TTC549 (cell line): ENCODE data around the gene EXD2.
"Not testable (repeated sequence)": the region's sequence is repeated elsewhere in the genome, so short reads cannot be mapped to it uniquely, and the experiment has no call there.

Experiments
- FAIRE-seq: peaks from 2 replicates; lab custom pipeline; 2012; peaks lifted over from hg19 to GRCh38; lab: Jason Lieb, UNC

The EXD2 gene

GRCh38 chr14:69284170-69284569, 92.9 kb downstream of the EXD2 start:
- no peak for FAIRE-seq

DNA sequence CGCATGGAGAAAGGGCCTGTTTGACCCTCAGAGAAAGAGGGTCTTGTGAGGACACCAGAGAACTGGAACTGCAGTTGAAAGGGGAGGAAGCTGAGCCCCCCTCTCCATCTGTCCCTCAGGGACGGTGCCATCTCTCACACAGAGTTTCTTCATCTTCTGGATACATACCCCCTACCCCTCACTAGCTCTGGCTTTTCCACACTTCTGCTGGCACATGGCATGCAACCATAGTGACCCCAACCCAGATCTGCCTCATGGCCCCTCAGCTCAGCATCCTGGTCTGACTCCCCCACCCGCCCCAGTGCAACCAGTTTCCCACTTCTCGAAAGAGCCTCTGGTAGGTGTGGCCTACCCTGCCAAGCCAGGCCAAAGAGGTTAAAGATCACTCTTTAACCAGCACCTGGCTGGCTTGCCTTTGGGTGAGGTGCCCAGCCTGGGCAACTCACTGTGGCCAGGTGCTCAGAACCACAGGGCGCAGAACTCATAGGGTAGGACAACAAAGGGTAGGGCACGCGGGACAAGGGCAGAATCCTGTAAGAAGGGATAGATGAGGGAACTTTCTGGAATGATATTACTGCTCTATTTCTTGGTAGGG, 94.5 kb downstream of the EXD2 start:
- FAIRE-seq: no peak

GRCh38 chr14:69287098-69288010, 96.1 kb downstream of the EXD2 start:
- no peak for FAIRE-seq

DNA sequence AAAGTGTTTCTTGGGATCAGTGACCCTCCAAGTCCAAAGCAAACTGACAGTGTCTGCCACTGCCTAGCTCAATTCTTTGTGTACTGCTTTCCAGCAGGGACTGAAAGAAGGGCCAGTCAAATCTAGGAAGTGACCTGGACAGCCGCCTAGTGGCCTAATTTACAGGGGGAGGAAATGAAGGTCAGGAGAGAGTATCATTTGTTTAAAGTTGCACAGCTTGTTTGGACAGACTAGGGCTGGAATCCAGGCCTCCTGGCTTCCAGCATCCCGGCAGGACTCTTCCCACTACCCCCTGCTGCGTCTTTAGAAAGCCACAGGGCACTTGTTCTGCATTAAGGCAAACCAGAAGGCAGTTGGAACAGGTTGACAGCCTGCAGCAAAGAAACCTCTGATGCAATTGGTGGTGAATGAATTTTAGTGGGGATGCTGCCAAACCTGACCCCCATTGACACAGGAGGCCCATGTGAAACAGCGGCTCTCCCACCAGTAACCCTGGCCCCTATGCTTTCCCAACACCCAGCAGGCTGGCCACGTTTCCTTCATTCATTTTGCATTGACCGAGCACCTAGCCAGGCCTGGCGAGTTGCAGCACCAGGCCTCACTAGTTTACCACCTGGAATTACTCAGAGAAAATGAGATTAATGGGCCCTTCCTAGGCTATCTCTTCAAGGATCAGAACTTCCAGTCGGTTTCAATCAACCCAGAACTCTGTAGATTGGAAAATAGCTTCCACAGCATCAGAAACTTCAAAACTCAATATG, 96.9 kb downstream of the EXD2 start:
- FAIRE-seq: no peak

GRCh38 chr14:69288956-69289705, 97.8 kb downstream of the EXD2 start:
- no peak for FAIRE-seq

DNA sequence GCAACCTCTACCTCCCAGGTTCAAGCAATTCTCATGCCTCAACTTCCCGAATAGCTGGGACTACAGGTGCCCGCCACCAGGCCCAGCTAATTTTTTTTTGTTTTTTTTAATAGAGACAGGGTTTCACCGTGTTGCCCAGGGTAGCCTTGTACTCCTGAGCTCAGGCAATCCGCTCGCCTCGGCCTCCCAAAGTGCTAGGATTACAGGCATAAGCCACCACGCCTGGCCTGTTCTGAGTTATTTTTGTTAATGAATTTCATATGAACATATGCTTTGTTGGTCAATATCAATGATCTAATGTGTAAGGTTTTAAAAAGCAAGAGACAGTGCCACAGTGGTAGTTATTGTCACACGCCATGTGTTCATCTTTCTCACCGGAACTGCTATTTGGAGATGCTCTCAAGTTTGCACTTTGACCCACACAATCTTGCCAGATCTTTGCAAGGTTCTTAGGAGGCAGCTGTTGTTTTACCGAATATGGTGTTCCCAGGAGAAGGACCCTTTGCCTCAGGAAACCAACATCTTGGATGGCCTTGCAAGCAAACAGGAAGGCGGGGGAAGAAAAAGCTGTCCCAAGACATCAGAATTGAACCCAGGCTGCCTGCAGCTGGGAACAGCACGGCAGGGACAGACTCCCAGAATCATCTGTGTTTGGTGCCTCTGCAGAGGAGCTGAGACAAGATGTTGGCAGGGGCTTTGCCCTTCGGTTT, 98.7 kb downstream of the EXD2 start:
- FAIRE-seq: no peak

DNA sequence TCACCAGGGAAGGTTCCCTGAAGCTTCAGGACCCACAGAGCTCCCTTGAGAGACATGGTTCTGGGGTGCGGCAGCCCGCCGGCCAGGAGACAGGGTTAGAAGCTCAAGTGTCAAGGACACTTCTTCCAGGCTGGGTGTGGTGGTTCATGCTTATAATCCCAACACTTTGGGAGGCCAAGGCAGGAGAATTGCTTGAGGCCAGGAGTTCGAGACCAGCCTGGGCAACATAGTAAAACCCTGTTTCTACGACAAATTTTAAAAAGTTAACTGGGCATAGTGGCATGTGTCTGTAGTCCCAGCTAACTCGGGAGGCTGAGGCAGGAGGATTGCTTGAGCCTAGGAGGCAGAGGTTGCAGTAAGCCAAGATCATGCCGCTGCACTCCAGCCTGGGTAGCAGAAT, 99.6 kb downstream of the EXD2 start:
- FAIRE-seq: not testable (repeated sequence)

GRCh38 chr14:69291396-69291795, 100.1 kb downstream of the EXD2 start:
- no peak for FAIRE-seq

- no peak for FAIRE-seq
Observed at GRCh38 chr14:69291891-69292561, 100.7 kb downstream of the EXD2 start.
